NB4 (cell line): ENCODE results near the gene SERBP1.
A peak's percentile ranks its signal among the peaks of the same experiment; 100 is the strongest.
"Not testable (repeated sequence)": the region's sequence is repeated elsewhere in the genome, so short reads cannot be mapped to it uniquely, and the experiment has no call there.

Experiments
- DNase-seq: peaks from one replicate; pipeline ENCODE4 v3.0.0; 2010; ENCODE audit warnings: low read depth
- H3K4me3 ChIP-seq: one replicate; pipeline ENCODE4 v1.5.1; 2011; ENCODE audit warnings: mild to moderate bottlenecking, low read depth, low read length, moderate library complexity
- MYC ChIP-seq: IDR thresholded peaks from 2 replicates; pipeline ENCODE4 v1.6.1; 2011; ENCODE audit warnings: low read depth, low read length
- POLR2A ChIP-seq: IDR thresholded peaks from 2 replicates; pipeline ENCODE4 v1.6.1; 2011; ENCODE audit warnings: mild to moderate bottlenecking; ENCODE audit not compliant: insufficient read length; ENCODE audit errors: extremely low read depth
- TF ChIP-seq, protein P1 (sequence below): IDR thresholded peaks from 2 replicates; pipeline ENCODE4 v1.6.1; 2011; ENCODE audit warnings: low read depth, low read length
- TF ChIP-seq, protein P2 (sequence below): IDR thresholded peaks from one replicate; pipeline ENCODE4 v1.5.1; 2012; ENCODE audit warnings: low read depth, low read length

The SERBP1 gene

GRCh38 chr1:67429011-67429527 is 1.1 kb downstream of the SERBP1 start:
- peak overlapping the region; percentile 90 for H3K4me3 ChIP-seq
- TF ChIP-seq, protein P1, sequence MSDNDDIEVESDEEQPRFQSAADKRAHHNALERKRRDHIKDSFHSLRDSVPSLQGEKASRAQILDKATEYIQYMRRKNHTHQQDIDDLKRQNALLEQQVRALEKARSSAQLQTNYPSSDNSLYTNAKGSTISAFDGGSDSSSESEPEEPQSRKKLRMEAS: peak; percentile 78; the same call in 1 of the 2 replicates
- TF ChIP-seq, protein P2, sequence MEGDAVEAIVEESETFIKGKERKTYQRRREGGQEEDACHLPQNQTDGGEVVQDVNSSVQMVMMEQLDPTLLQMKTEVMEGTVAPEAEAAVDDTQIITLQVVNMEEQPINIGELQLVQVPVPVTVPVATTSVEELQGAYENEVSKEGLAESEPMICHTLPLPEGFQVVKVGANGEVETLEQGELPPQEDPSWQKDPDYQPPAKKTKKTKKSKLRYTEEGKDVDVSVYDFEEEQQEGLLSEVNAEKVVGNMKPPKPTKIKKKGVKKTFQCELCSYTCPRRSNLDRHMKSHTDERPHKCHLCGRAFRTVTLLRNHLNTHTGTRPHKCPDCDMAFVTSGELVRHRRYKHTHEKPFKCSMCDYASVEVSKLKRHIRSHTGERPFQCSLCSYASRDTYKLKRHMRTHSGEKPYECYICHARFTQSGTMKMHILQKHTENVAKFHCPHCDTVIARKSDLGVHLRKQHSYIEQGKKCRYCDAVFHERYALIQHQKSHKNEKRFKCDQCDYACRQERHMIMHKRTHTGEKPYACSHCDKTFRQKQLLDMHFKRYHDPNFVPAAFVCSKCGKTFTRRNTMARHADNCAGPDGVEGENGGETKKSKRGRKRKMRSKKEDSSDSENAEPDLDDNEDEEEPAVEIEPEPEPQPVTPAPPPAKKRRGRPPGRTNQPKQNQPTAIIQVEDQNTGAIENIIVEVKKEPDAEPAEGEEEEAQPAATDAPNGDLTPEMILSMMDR: no peak
- TF ChIP-seq POLR2A (no peak), MYC (peak; percentile 72)
- peak; percentile 53 for DNase-seq

DNA sequence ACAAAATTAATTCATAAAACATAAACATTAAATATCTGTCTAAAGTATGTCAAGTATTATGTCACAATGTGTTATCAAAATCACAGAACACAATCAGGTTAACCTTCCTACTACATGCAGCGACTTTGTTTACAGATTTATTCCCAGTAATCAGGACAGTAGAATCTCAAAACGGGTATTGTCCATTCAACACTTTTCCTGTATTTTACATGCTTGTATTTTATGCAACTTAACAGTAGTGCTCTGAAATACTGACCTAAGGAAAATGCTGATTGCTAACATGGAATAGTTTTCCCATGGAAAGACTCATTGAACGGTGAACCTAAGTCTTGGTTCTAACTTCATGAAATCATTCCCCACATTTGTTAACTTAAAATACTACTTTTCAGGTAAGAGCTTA is 2.3 kb downstream of the SERBP1 start:
- no peak for DNase-seq
- no peak for TF ChIP-seq MYC
- TF ChIP-seq, protein P2: no peak
- TF ChIP-seq POLR2A: no peak
- TF ChIP-seq, protein P1: no peak
- peak overlapping the region; percentile 90 for H3K4me3 ChIP-seq

DNA sequence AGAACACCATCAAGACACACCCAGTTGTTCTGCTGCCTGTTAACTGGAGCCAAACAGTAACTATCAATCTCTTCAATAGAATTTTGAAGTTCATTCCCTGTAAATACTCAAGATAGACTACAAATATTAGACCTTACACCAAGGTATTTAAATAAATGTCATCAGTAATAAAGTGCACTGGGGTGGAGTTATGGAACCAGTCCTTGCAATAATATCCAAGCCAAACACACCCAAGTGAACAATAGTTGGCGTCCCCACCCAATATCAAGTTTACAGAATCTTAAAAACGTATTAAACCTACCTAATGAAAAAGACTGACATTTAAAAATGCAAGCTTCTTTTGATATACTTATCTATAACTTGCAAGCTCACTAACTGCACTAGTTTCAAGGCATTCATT is 2.7 kb downstream of the SERBP1 start:
- peak overlapping the region; percentile 90 for H3K4me3 ChIP-seq
- TF ChIP-seq MYC (no peak), POLR2A (no peak)
- TF ChIP-seq, protein P2: no peak
- TF ChIP-seq, protein P1: no peak
- no peak for DNase-seq

DNA sequence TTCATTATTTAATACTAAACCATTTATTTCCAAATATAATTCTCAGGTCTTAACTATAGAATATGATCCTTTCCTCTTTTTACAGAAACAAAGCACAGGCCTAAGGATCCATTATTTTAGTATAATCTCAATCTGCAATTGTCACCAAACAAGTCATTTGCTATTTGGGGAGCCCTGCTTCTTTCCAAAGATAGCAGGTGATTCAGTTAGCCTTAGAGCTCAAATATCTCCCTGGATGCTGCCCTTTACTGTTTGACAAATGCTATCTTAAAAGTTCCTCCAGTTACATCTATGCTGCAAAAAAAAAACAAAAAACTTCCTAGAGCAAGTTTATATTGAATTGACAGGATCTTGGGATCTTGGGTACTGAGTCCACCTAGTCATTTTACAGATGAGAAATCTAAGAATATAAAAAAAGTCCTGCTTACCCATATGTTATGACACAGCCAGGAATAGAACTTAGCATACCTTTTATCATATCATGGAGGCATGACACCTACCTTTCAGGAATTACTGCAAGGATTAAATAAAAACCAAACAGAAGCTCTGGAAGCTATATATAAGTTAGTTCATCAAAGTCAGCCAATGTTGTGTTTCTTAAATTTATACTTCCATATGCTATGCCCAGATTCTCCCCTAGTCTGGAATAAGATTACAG is 9.2 kb downstream of the SERBP1 start:
- H3K4me3 ChIP-seq: peak overlapping the region; percentile 4
- DNase-seq: no peak
- TF ChIP-seq, protein P1: no peak
- TF ChIP-seq, protein P2: no peak
- TF ChIP-seq MYC (no peak), POLR2A (no peak)

DNA sequence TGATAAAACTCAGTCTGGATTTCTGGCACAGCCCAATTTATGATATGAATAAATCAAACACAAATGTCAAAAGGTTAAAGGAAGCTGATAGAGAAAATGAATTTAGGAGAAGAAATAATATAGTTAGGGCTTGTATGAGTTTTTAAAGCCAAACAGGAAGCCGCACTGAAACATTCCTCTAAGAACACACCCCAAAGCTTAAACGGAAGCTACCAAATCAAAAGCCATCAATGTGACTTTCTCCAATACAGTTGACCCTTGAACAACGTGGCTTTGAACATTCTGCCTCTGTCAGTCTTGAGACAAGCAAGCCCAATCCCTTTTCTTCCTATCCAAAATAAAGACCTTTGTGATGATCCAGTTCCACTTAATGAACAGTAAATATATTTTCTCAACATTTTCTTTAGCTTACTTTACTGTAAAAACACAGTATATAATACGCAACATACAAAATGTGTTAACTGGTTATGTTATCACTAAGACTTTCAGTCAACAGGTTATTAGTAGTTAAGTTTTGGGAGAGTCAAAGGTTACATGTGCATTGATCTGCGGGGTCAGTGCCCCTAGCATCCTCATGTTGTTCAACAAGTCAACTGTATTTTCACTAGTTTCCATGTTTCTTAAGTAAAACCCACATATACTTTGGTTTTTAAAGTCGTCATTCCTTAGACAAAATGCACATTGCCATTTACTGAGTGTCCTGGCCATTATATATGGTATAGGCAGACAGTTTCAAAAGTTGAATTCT is 11.2 kb downstream of the SERBP1 start:
- H3K4me3 ChIP-seq: no peak overlapping the region
- DNase-seq: no peak
- TF ChIP-seq MYC (no peak), POLR2A (no peak)
- TF ChIP-seq, protein P2: no peak
- TF ChIP-seq, protein P1: no peak

DNA sequence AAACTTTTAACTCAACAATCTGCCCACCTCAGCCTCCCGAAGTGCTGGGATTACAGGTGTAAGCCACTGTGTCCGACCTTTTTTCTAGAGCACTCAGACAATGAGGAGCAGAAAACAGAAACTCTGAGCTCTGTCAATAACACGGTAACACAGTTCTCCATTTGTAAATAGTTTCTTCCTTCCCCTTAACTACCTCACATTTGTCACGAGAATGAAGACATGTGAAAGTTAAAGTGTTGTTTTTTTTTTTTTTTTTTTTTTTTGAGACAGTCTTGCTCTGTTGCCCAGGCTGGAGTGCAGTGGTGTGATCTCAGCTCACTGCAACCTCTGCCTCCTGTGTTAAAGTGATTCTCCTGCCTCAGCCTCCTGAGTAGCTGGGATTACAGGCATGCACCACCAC is 12.5 kb downstream of the SERBP1 start:
- H3K4me3 ChIP-seq, DNase-seq: not testable (repeated sequence)
